ENCODE data around the gene SCO2. TPM values are rescaled to one million over a fixed set of nuclear protein-coding genes. Genes with fewer than 3 reads are reported as not detected.

The SCO2 gene
- total RNA-seq, 1 experiment from 2014 or later: 6.5 TPM

DNA sequence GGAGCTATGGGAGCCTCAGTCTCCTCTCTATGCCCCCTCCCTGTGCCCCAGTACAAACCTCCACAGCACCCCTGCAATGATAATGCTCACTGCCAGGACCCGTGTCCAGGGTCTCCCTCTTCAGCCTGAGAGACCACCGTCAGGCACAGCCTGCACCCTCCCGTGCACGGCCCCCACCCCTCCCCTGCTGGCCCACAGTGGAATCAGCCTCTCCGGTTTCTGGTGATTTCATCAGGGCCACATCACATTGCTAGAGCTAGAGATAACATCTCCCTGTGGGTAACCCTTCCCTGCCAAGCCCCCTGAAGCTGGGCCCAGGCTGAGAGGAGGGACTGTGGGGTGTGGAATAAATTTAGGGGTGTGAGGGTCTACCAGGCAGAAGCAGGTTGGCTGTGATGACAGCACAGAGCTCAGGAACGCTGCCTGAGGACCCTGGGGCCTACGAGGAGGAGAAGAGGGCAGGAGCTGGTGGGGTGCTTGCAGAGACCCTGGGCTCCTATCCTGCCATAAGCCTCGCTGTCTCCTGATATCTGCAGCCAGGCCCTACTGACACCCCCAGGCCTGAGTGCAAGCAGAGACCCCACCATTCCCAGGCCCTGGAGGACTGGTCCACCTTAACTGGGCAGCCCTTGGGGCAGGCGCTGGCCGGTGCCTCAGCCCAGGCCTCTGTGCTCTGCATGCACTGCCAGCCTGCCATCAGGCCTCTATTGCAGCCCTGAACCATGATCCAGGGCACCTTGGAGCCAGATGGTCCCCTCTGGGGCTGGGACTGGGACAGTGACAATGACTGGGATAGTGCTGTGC, 20.3 kb upstream of the SCO2 start, which contains the start of gene KLHDC7B:
TSS of gene KLHDC7B (plus strand) at position 378 of the 804 bp plus-strand sequence. CDS start at position 723, 345 bp downstream.
- peaks cover 6% of the 10 kb centered on the region for H3K36me3 Mint-ChIP-seq (ENCODE audit: insufficient read depth, unreplicated experiment)
- no peaks in the 10 kb centered on the region for H3K4me1 Mint-ChIP-seq (ENCODE audit: low read depth, unreplicated experiment)
- H3K27me3 Mint-ChIP-seq (ENCODE audit: insufficient read depth, unreplicated experiment): no peaks in the 10 kb centered on the region
- Histone ChIP-seq H3K4me1 (peaks cover 4% of the 10 kb centered on the region; the same call in 1 of the 2 replicates), H3K27me3 (replicated peaks; ENCODE audit: control insufficient read depth, insufficient read depth, low read length) (no peaks in the 10 kb centered on the region), H3K4me3 (ENCODE audit: low read depth, low read length) (no peak within 1 kb of the TSS), H3K36me3 (ENCODE audit: control insufficient read depth, insufficient read depth, low read length) (no peaks in the 10 kb centered on the region), H3K9me3 (no peaks in the 10 kb centered on the region)
- DNase-seq: peak in 1 of 2 experiments; percentile 56
- no peaks in the 10 kb centered on the region for H3K9me3 Mint-ChIP-seq (ENCODE audit: unreplicated experiment)
- no TSS peak for BruUV-seq (replicated peaks)
- ChIA-PET CTCF (interaction anchor here (0.6 to 0.9 kb wide), 3 partner anchors 17 to 20 kb away, joined by 3 to 4 read pairs (median 3); partner anchors contain the start of genes SCO2 and SYCE3), POLR2A (interaction anchor here (0.5 to 1.7 kb wide), 3 partner anchors 10 to 23 kb away, joined by 3 to 11 read pairs (median 4); partner anchors contain the start of gene SCO2)
- H3K27ac Mint-ChIP-seq (ENCODE audit: unreplicated experiment): peak within 1 kb of the TSS; percentile 76
- H3K4me3 Mint-ChIP-seq (ENCODE audit: unreplicated experiment): no peak within 1 kb of the TSS
- TF ChIP-seq, protein P1, sequence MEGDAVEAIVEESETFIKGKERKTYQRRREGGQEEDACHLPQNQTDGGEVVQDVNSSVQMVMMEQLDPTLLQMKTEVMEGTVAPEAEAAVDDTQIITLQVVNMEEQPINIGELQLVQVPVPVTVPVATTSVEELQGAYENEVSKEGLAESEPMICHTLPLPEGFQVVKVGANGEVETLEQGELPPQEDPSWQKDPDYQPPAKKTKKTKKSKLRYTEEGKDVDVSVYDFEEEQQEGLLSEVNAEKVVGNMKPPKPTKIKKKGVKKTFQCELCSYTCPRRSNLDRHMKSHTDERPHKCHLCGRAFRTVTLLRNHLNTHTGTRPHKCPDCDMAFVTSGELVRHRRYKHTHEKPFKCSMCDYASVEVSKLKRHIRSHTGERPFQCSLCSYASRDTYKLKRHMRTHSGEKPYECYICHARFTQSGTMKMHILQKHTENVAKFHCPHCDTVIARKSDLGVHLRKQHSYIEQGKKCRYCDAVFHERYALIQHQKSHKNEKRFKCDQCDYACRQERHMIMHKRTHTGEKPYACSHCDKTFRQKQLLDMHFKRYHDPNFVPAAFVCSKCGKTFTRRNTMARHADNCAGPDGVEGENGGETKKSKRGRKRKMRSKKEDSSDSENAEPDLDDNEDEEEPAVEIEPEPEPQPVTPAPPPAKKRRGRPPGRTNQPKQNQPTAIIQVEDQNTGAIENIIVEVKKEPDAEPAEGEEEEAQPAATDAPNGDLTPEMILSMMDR (IDR thresholded peaks at IDR 0.05; ENCODE audit: insufficient read depth in 1 of 2, low read depth in 1 of 2, low read length in 1 of 2, severe bottlenecking in 1 of 2, unreplicated experiment in 1 of 2): no peak
- intact Hi-C loops (cut with micrococcal nuclease; ENCODE audit: unreplicated experiment): no loop called here

DNA sequence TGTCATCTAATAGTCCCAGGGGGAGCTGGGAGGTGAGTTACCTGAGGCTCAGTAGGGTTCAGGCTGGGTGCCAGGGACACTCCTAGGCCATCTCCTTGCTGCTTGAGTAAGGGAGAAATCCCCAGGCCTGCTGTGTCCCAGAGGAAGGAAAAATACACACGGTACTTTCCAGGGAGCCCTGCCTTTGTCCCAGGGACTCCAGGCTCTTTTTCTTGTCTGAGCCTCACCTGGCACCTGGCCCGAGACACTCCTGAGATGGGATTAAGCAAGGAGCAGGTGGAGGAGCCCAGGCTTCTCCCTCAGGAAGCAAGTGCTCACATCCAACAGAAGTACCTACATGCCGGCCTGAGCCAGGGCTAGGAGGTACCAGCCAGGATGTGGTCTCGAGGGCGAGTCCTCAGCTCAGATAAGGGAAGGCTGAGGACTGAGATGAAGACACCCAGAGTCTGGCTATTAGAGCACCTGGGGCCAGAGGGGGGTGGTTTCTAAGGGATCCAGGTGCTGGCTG, 19.4 kb upstream of the SCO2 start:
- intact Hi-C loops (cut with micrococcal nuclease; ENCODE audit: unreplicated experiment): no loop called here
- ChIA-PET POLR2A (no interaction called here), CTCF (no interaction called here)
- no peaks in the 10 kb centered on the region for H3K36me3 ChIP-seq (ENCODE audit: control insufficient read depth, insufficient read depth, low read length)
- Mint-ChIP-seq H3K9me3 (ENCODE audit: unreplicated experiment) (no peaks in the 10 kb centered on the region), H3K4me3 (ENCODE audit: unreplicated experiment) (no peak overlapping the region), H3K36me3 (ENCODE audit: insufficient read depth, unreplicated experiment) (peaks cover 6% of the 10 kb centered on the region), H3K27me3 (ENCODE audit: insufficient read depth, unreplicated experiment) (no peaks in the 10 kb centered on the region), H3K27ac (ENCODE audit: unreplicated experiment) (peak overlapping the region; percentile 76), H3K4me1 (ENCODE audit: low read depth, unreplicated experiment) (no peaks in the 10 kb centered on the region)
- no peak for DNase-seq
- H3K27me3 ChIP-seq (replicated peaks; ENCODE audit: control insufficient read depth, insufficient read depth, low read length): no peaks in the 10 kb centered on the region
- no TSS peak for BruUV-seq (replicated peaks)
- peaks cover 10% of the 10 kb centered on the region for H3K4me1 ChIP-seq
- TF ChIP-seq, protein P1 (IDR thresholded peaks at IDR 0.05; ENCODE audit: insufficient read depth in 1 of 2, low read depth in 1 of 2, low read length in 1 of 2, severe bottlenecking in 1 of 2, unreplicated experiment in 1 of 2): no peak
- no peak overlapping the region for H3K4me3 ChIP-seq (ENCODE audit: low read depth, low read length)
- H3K9me3 ChIP-seq: no peaks in the 10 kb centered on the region

DNA sequence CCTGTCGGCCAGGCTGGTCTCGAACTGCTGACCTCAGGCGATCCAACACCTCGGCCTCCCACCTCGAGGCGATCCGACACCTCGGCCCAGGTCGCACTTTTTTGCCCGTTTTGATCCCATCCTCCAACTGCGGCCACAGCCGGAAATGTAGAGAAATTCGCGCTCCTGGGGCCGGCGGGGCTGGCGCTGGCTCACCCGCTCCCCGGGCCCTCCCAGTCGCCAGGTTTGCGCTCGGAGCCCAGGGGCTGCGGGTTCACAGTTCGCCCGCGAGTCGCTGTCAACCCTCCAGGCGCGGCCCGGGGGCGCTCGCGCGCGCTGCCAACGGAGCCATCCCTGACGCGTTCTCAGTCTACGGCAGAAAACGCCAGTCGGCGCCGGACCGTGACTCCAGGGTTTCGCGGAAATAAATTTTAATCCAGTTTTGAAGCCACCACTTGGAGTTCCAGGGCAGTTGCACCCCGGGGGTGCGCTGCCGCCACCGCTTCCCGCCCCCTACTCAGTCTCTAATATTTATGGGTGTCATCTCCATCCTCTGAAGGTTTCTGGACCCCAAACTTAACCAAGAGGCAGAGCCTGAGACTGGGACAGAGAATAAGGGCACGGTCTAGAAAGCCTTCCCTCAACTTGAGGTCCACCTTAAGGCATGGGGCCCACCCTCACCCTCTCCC, 18.8 kb upstream of the SCO2 start:
- ChIA-PET POLR2A (no interaction called here), CTCF (no interaction called here)
- Histone ChIP-seq H3K36me3 (ENCODE audit: control insufficient read depth, insufficient read depth, low read length) (no peaks in the 10 kb centered on the region), H3K4me1 (peaks cover 15% of the 10 kb centered on the region), H3K4me3 (ENCODE audit: low read depth, low read length) (no peak overlapping the region), H3K9me3 (no peaks in the 10 kb centered on the region), H3K27me3 (replicated peaks; ENCODE audit: control insufficient read depth, insufficient read depth, low read length) (no peaks in the 10 kb centered on the region)
- BruUV-seq (replicated peaks): no TSS peak
- Mint-ChIP-seq H3K4me1 (ENCODE audit: low read depth, unreplicated experiment) (no peaks in the 10 kb centered on the region), H3K9me3 (ENCODE audit: unreplicated experiment) (no peaks in the 10 kb centered on the region), H3K36me3 (ENCODE audit: insufficient read depth, unreplicated experiment) (peaks cover 6% of the 10 kb centered on the region), H3K27me3 (ENCODE audit: insufficient read depth, unreplicated experiment) (no peaks in the 10 kb centered on the region), H3K4me3 (ENCODE audit: unreplicated experiment) (no peak overlapping the region), H3K27ac (ENCODE audit: unreplicated experiment) (no peak overlapping the region)
- no peak for DNase-seq
- TF ChIP-seq, protein P1 (IDR thresholded peaks at IDR 0.05; ENCODE audit: insufficient read depth in 1 of 2, low read depth in 1 of 2, low read length in 1 of 2, severe bottlenecking in 1 of 2, unreplicated experiment in 1 of 2): peak in 1 of 2 experiments; percentile 9
- intact Hi-C loops (cut with micrococcal nuclease; ENCODE audit: unreplicated experiment): no loop called here

Measured in Caco-2 (cell line).